HG03025 (cell line): ENCODE data around the gene MRE11.

Source experiments
- ATAC-seq: cut with Tn5 transposase; IDR thresholded peaks from one replicate; pipeline ENCODE4 v1.9.1; 2021; ENCODE audit warnings: mild to moderate bottlenecking, moderate library complexity; ENCODE audit not compliant: unreplicated experiment, low FRiP score

The MRE11 gene

GRCh38 chr11:94493281-94494125 lies at the start of gene MRE11, which contains the start of gene ANKRD49:
TSS of gene MRE11 (minus strand) at chr11:94493844. CDS start at chr11:94492801, 1,043 bp downstream.
TSS of gene ANKRD49 (plus strand) at chr11:94493984. CDS start at chr11:94496694, 2,710 bp downstream.
- peak; percentile 99 for ATAC-seq

- ATAC-seq: no peak
Measured at GRCh38 chr11:94539420-94539819, 45.8 kb upstream of the MRE11 start.

GRCh38 chr11:94537031-94537600 lies 43.5 kb upstream of the MRE11 start:
- ATAC-seq: no peak

GRCh38 chr11:94536386-94536785 lies 42.7 kb upstream of the MRE11 start:
- ATAC-seq: no peak

- no peak for ATAC-seq
Measured at GRCh38 chr11:94533696-94534630, 40.3 kb upstream of the MRE11 start.

GRCh38 chr11:94533206-94533605 lies 39.6 kb upstream of the MRE11 start:
- ATAC-seq: no peak

GRCh38 chr11:94532211-94532610 lies 38.6 kb upstream of the MRE11 start:
- ATAC-seq: no peak

- no peak for ATAC-seq
Measured at GRCh38 chr11:94528551-94528950, 34.9 kb upstream of the MRE11 start.

GRCh38 chr11:94526645-94527438 lies 33.2 kb upstream of the MRE11 start:
- no peak for ATAC-seq

GRCh38 chr11:94525546-94526324 lies 32.1 kb upstream of the MRE11 start:
- ATAC-seq: no peak

- ATAC-seq: no peak
Measured at GRCh38 chr11:94524341-94524740, 30.7 kb upstream of the MRE11 start.

- no peak for ATAC-seq
Measured at GRCh38 chr11:94521684-94522083, 28.0 kb upstream of the MRE11 start.

GRCh38 chr11:94519478-94520084 lies 25.9 kb upstream of the MRE11 start:
- ATAC-seq: no peak

- ATAC-seq: no peak
Measured at GRCh38 chr11:94518300-94518699, 24.7 kb upstream of the MRE11 start.

GRCh38 chr11:94516725-94517124 lies 23.1 kb upstream of the MRE11 start:
- ATAC-seq: no peak

GRCh38 chr11:94515398-94515797 lies 21.8 kb upstream of the MRE11 start:
- no peak for ATAC-seq

- no peak for ATAC-seq
Measured at GRCh38 chr11:94513091-94513490, 19.4 kb upstream of the MRE11 start.

- peak; percentile 76 for ATAC-seq
Measured at GRCh38 chr11:94511932-94512781, 18.5 kb upstream of the MRE11 start, which contains the start of gene C11orf97. TSS of gene C11orf97 (plus strand) at chr11:94512461. CDS start at chr11:94512529, 68 bp downstream.
